Left ventricle myocardium inferior (tissue), 1 donor: Measurements from ENCODE around the gene FHL2. TPM values are rescaled to one million over a fixed set of nuclear protein-coding genes. Genes with fewer than 3 reads are reported as not detected.

Source experiments
- DNase-seq: peaks from one replicate; pipeline ENCODE4 v3.0.0-alpha.2; 2020
- H3K27ac ChIP-seq: fragments of 200-600 bp; replicated peaks from 2 replicates; pipeline ENCODE4 v1.8.0; 2021
- H3K27me3 ChIP-seq: fragments of 200-600 bp; 2 replicates; pipeline ENCODE4 v1.8.0; 2021; ENCODE audit warnings: low read depth
- H3K36me3 ChIP-seq: fragments of 200-600 bp; 2 replicates; pipeline ENCODE4 v1.8.0; 2021
- H3K4me1 ChIP-seq: fragments of 200-600 bp; 2 replicates; pipeline ENCODE4 v1.8.0; 2021
- H3K4me3 ChIP-seq: fragments of 200-600 bp; 2 replicates; pipeline ENCODE4 v1.8.0; 2021; ENCODE audit warnings: mild to moderate bottlenecking, moderate library complexity
- H3K9me3 ChIP-seq: fragments of 200-600 bp; replicated peaks from 2 replicates; pipeline ENCODE4 v1.8.0; 2021
- CTCF ChIP-seq: fragments of 200-600 bp; IDR thresholded peaks from 2 replicates; pipeline ENCODE4 v1.8.0; 2021; ENCODE audit warnings: antibody characterized with exemption, mild to moderate bottlenecking, borderline replicate concordance
- intact Hi-C: fragments of 100-400 bp; cut with micrococcal nuclease; formaldehyde crosslinking; loops from one replicate; pipeline ENCODE4 v1.11.0; 2022
- total RNA-seq: library from RNA; stranded (reverse); fragmentation: NEBNext Ultra II Directional; extraction: Animal tissue kit (Norgen Biotek cat#: 25700); gene quantifications from one replicate; pipeline ENCODE4 v1.2.1, GENCODE V29; 2021
- donor health status: DM: no; HTN: yes; CAD: no; lungs with severe emphysema.

Gene FHL2
- total RNA-seq, 1 donor from 2014 or later = 2,742 TPM

GRCh38 chr2:105337122-105338019 is 61.5 kb downstream of the FHL2 start, which contains the start of gene C2orf49:
C2orf49 (plus strand) TSS chr2:105337540; CDS start chr2:105337588, 48 bp downstream.
- Histone ChIP-seq H3K36me3 (peaks cover 27% of the 10 kb centered on the region), H3K4me3 (peak within 1 kb of the TSS; percentile 89), H3K4me1 (peaks cover 38% of the 10 kb centered on the region), H3K9me3 (no peaks in the 10 kb centered on the region), H3K27me3 (no peaks in the 10 kb centered on the region), H3K27ac (peak within 1 kb of the TSS; percentile 96)
- peak; percentile 87 for DNase-seq
- intact Hi-C loops = no loop called here
- TF ChIP-seq CTCF = no peak

- intact Hi-C loops = no loop called here
- no peaks in the 10 kb centered on the region for H3K27me3 ChIP-seq
- peak overlapping the region; percentile 89 for H3K4me3 ChIP-seq
- H3K27ac ChIP-seq = peak overlapping the region; percentile 96
- no peak for TF ChIP-seq CTCF
- H3K9me3 ChIP-seq = no peaks in the 10 kb centered on the region
- no peak for DNase-seq
- peaks cover 21% of the 10 kb centered on the region for H3K36me3 ChIP-seq
- H3K4me1 ChIP-seq = peaks cover 38% of the 10 kb centered on the region
Observed at GRCh38 chr2:105336786-105337121, 62.1 kb downstream of the FHL2 start.

- no peak for DNase-seq
- no peak overlapping the region for H3K27ac ChIP-seq
- H3K9me3 ChIP-seq = no peaks in the 10 kb centered on the region
- H3K4me1 ChIP-seq = peaks cover 41% of the 10 kb centered on the region
- TF ChIP-seq CTCF = no peak
- no peak overlapping the region for H3K4me3 ChIP-seq
- no peaks in the 10 kb centered on the region for H3K27me3 ChIP-seq
- intact Hi-C loops = no loop called here
- peaks cover 8% of the 10 kb centered on the region for H3K36me3 ChIP-seq
Observed at GRCh38 chr2:105335469-105335868, 63.4 kb downstream of the FHL2 start.

- H3K27ac ChIP-seq = no peak overlapping the region
- no peak overlapping the region for H3K4me3 ChIP-seq
- intact Hi-C loops = no loop called here
- no peaks in the 10 kb centered on the region for H3K9me3 ChIP-seq
- peaks cover 40% of the 10 kb centered on the region for H3K4me1 ChIP-seq
- no peak for DNase-seq
- no peaks in the 10 kb centered on the region for H3K27me3 ChIP-seq
- TF ChIP-seq CTCF = no peak
- no peaks in the 10 kb centered on the region for H3K36me3 ChIP-seq
Observed at GRCh38 chr2:105334211-105334610, 64.6 kb downstream of the FHL2 start.

GRCh38 chr2:105330681-105331375 is 68.0 kb downstream of the FHL2 start:
- DNase-seq = no peak
- intact Hi-C loops = no loop called here
- Histone ChIP-seq H3K4me3 (no peak overlapping the region), H3K9me3 (no peaks in the 10 kb centered on the region), H3K4me1 (peaks cover 27% of the 10 kb centered on the region), H3K27ac (no peak overlapping the region), H3K36me3 (no peaks in the 10 kb centered on the region), H3K27me3 (no peaks in the 10 kb centered on the region)
- TF ChIP-seq CTCF = no peak
